Measurements from ENCODE around the gene OCRL. TPM values are rescaled to one million over a fixed set of nuclear protein-coding genes. Genes with fewer than 3 reads are reported as not detected.

The OCRL gene
- total and polyA plus RNA-seq, 2 of the 13 experiments (the other 11 are each of a cell fraction or from before 2014, with no cell fraction given), result 13.4 to 32.0 TPM

DNA sequence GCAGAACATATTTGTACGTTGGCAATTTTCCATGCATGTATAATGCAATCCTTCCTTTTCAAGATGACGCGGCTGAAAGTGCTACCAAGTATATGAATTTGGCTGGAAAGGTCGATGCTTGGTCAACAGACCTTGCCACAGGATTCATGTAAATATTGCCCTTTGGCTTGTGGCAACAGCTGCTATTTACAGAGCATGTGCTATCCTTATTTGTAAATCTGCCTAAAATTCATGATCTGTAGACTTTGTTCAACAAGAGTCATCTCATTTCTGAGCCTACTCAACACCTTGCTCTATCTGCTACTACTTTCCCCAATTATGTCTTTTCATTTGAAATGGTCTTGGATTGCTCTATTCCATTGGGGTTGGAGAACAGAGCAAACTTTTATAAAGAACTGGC lies 14.9 kb upstream of the OCRL start (continued):
- TF ChIP-seq, protein P1, sequence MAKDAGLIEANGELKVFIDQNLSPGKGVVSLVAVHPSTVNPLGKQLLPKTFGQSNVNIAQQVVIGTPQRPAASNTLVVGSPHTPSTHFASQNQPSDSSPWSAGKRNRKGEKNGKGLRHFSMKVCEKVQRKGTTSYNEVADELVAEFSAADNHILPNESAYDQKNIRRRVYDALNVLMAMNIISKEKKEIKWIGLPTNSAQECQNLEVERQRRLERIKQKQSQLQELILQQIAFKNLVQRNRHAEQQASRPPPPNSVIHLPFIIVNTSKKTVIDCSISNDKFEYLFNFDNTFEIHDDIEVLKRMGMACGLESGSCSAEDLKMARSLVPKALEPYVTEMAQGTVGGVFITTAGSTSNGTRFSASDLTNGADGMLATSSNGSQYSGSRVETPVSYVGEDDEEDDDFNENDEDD (CRISPR knock-in tag; IDR thresholded peaks at IDR 0.05; ENCODE audit: borderline replicate concordance), result no peak
- no peak for TF ChIP-seq HNRNPL (IDR thresholded peaks at IDR 0.05; ENCODE audit: low read depth, low read length)
- TF ChIP-seq TOPORS (CRISPR knock-in tag; IDR thresholded peaks at IDR 0.05), result no peak
- no peak for TF ChIP-seq HOXA5 (CRISPR knock-in tag; IDR thresholded peaks at IDR 0.05)
- TF ChIP-seq, protein P2, sequence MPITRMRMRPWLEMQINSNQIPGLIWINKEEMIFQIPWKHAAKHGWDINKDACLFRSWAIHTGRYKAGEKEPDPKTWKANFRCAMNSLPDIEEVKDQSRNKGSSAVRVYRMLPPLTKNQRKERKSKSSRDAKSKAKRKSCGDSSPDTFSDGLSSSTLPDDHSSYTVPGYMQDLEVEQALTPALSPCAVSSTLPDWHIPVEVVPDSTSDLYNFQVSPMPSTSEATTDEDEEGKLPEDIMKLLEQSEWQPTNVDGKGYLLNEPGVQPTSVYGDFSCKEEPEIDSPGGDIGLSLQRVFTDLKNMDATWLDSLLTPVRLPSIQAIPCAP (CRISPR knock-in tag; IDR thresholded peaks at IDR 0.05; ENCODE audit: low read depth), result no peak
- TF ChIP-seq EHMT2 (IDR thresholded peaks at IDR 0.05; ENCODE audit: borderline replicate concordance, low read depth, low read length), result no peak
- peak; percentile 88 for TF ChIP-seq GATAD2A (CRISPR knock-in tag; IDR thresholded peaks at IDR 0.05)
- no peak for TF ChIP-seq KDM1A (CRISPR knock-in tag; IDR thresholded peaks at IDR 0.05)
- TF ChIP-seq NR2F6 (IDR thresholded peaks at IDR 0.05), result peak; percentile 94
- peak; percentile 93 for TF ChIP-seq NR2F6 (CRISPR knock-in tag; IDR thresholded peaks at IDR 0.05)
- TF ChIP-seq ZSCAN21 (CRISPR knock-in tag; IDR thresholded peaks at IDR 0.05; ENCODE audit: borderline replicate concordance), result no peak
- TF ChIP-seq CHD2 (IDR thresholded peaks at IDR 0.05; ENCODE audit: low read depth, low read length), result no peak
- no peak for TF ChIP-seq ZNF530 (CRISPR knock-in tag; IDR thresholded peaks at IDR 0.05; ENCODE audit: low read depth)
- TF ChIP-seq, protein P3, sequence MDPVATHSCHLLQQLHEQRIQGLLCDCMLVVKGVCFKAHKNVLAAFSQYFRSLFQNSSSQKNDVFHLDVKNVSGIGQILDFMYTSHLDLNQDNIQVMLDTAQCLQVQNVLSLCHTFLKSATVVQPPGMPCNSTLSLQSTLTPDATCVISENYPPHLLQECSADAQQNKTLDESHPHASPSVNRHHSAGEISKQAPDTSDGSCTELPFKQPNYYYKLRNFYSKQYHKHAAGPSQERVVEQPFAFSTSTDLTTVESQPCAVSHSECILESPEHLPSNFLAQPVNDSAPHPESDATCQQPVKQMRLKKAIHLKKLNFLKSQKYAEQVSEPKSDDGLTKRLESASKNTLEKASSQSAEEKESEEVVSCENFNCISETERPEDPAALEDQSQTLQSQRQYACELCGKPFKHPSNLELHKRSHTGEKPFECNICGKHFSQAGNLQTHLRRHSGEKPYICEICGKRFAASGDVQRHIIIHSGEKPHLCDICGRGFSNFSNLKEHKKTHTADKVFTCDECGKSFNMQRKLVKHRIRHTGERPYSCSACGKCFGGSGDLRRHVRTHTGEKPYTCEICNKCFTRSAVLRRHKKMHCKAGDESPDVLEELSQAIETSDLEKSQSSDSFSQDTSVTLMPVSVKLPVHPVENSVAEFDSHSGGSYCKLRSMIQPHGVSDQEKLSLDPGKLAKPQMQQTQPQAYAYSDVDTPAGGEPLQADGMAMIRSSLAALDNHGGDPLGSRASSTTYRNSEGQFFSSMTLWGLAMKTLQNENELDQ (CRISPR knock-in tag; IDR thresholded peaks at IDR 0.05; ENCODE audit: borderline replicate concordance), result no peak
- TF ChIP-seq, protein P4, sequence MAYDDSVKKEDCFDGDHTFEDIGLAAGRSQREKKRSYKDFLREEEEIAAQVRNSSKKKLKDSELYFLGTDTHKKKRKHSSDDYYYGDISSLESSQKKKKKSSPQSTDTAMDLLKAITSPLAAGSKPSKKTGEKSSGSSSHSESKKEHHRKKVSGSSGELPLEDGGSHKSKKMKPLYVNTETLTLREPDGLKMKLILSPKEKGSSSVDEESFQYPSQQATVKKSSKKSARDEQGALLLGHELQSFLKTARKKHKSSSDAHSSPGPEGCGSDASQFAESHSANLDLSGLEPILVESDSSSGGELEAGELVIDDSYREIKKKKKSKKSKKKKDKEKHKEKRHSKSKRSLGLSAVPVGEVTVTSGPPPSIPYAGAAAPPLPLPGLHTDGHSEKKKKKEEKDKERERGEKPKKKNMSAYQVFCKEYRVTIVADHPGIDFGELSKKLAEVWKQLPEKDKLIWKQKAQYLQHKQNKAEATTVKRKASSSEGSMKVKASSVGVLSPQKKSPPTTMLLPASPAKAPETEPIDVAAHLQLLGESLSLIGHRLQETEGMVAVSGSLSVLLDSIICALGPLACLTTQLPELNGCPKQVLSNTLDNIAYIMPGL (CRISPR knock-in tag; IDR thresholded peaks at IDR 0.05; ENCODE audit: borderline replicate concordance in 1 of 2, low read depth in 1 of 2), result peak in 1 of 2 experiments; percentile 23; a peak in 1 of 4 replicates
- no peak for TF ChIP-seq SIN3A (IDR thresholded peaks at IDR 0.05; ENCODE audit: borderline replicate concordance, low read depth, low read length)
- TF ChIP-seq ERF (CRISPR knock-in tag; IDR thresholded peaks at IDR 0.05), result peak; percentile 64; the same call in 1 of the 2 replicates
- TF ChIP-seq LCORL (IDR thresholded peaks at IDR 0.05), result peak; percentile 90
- TF ChIP-seq LCORL (CRISPR knock-in tag; IDR thresholded peaks at IDR 0.05), result peak; percentile 91
- peak; percentile 64 for TF ChIP-seq SKI (IDR thresholded peaks at IDR 0.05; ENCODE audit: partially characterized antibody)
- no peak for TF ChIP-seq ZNF317 (CRISPR knock-in tag; IDR thresholded peaks at IDR 0.05)
- TF ChIP-seq, protein P5, sequence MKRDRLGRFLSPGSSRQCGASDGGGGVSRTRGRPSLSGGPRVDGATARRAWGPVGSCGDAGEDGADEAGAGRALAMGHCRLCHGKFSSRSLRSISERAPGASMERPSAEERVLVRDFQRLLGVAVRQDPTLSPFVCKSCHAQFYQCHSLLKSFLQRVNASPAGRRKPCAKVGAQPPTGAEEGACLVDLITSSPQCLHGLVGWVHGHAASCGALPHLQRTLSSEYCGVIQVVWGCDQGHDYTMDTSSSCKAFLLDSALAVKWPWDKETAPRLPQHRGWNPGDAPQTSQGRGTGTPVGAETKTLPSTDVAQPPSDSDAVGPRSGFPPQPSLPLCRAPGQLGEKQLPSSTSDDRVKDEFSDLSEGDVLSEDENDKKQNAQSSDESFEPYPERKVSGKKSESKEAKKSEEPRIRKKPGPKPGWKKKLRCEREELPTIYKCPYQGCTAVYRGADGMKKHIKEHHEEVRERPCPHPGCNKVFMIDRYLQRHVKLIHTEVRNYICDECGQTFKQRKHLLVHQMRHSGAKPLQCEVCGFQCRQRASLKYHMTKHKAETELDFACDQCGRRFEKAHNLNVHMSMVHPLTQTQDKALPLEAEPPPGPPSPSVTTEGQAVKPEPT (CRISPR knock-in tag; IDR thresholded peaks at IDR 0.05; ENCODE audit: low read depth), result no peak
- no peak for TF ChIP-seq ZNF792 (CRISPR knock-in tag; IDR thresholded peaks at IDR 0.05)
- TF ChIP-seq, protein P6, sequence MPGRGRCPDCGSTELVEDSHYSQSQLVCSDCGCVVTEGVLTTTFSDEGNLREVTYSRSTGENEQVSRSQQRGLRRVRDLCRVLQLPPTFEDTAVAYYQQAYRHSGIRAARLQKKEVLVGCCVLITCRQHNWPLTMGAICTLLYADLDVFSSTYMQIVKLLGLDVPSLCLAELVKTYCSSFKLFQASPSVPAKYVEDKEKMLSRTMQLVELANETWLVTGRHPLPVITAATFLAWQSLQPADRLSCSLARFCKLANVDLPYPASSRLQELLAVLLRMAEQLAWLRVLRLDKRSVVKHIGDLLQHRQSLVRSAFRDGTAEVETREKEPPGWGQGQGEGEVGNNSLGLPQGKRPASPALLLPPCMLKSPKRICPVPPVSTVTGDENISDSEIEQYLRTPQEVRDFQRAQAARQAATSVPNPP (CRISPR knock-in tag; IDR thresholded peaks at IDR 0.05), result 0 out of 2 replicates have a peak, but pooled peaks have one; percentile 45

All from HepG2 (cell line).